HG03066 (cell line): ENCODE measurements around the gene GAL3ST2.
A peak's percentile ranks its signal among the peaks of the same experiment; 100 is the strongest.

Experiments
- ATAC-seq: cut with Tn5 transposase; IDR thresholded peaks from one replicate; pipeline ENCODE4 v1.9.1; 2021; ENCODE audit warnings: low read depth; ENCODE audit not compliant: unreplicated experiment

The GAL3ST2 gene

GRCh38 chr2:241836292-241836691, 59.7 kb downstream of the GAL3ST2 start:
- no peak for ATAC-seq

- no peak for ATAC-seq
Measured at GRCh38 chr2:241837197-241837965, 60.8 kb downstream of the GAL3ST2 start.

GRCh38 chr2:241841181-241842066, 64.8 kb downstream of the GAL3ST2 start:
- no peak for ATAC-seq

GRCh38 chr2:241842067-241842415, 65.4 kb downstream of the GAL3ST2 start:
- no peak for ATAC-seq

GRCh38 chr2:241842620-241843211, 66.1 kb downstream of the GAL3ST2 start:
- ATAC-seq, result peak; percentile 51

- ATAC-seq, result no peak
Measured at GRCh38 chr2:241843321-241844065, 66.9 kb downstream of the GAL3ST2 start.

- no peak for ATAC-seq
Measured at GRCh38 chr2:241844066-241844728, 67.6 kb downstream of the GAL3ST2 start.

GRCh38 chr2:241844831-241845578, 68.4 kb downstream of the GAL3ST2 start:
- ATAC-seq, result no peak

GRCh38 chr2:241846406-241846805, 69.8 kb downstream of the GAL3ST2 start:
- no peak for ATAC-seq

GRCh38 chr2:241848761-241849615, 72.4 kb downstream of the GAL3ST2 start:
- no peak for ATAC-seq

- no peak for ATAC-seq
Measured at GRCh38 chr2:241849616-241850543, 73.3 kb downstream of the GAL3ST2 start.

- ATAC-seq, result no peak
Measured at GRCh38 chr2:241850544-241851324, 74.1 kb downstream of the GAL3ST2 start.

GRCh38 chr2:241851325-241852115, 74.9 kb downstream of the GAL3ST2 start:
- ATAC-seq, result no peak

GRCh38 chr2:241852116-241852980, 75.7 kb downstream of the GAL3ST2 start:
- no peak for ATAC-seq
